ENCODE data around the gene CCNO. TPM values are rescaled to one million over a fixed set of nuclear protein-coding genes. Genes with fewer than 3 reads are reported as not detected.

CCNO gene
- total and polyA plus RNA-seq, 3 experiments from 2014 or later, result 0.12 to 0.20 TPM; not detected in 1

DNA sequence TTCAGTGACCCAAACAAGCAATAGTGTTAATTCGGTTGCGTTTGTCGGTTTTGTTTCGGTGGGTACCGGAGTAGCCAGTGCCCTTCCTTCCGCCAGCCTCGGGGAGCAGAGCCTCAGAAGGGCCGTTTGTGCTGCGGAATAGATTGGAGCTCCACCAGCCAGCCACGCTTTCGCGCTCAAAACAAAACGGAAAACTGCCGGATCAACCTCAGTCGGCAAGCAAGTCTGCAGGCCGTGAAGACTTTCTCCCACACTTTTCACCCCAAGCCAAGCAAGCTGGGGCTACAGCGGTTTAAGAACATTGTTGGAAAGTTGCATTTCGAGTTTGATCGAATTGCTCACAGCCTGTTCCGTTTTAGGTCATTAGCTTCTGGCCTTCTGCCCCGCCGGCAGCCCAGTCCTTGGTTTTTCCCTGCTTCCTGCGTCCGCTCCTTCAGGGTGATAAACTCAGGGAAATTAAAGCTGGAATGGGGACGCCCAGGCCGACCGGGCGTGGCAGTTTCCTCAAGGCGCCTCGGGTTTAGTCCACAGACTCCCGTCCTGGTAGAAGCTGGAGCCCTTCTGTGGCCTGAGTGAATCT, 803 bp upstream of the CCNO start:
- H3K27me3 ChIP-seq (ENCODE audit: insufficient read depth, low read length, poor library complexity, severe bottlenecking), result peaks cover 46% of the 10 kb centered on the region
- H3K27ac Mint-ChIP-seq, result peak overlapping the region in 3 of 8 donors; percentile 7 to 51 (median 25)
- no peak for DNase-seq

DNA sequence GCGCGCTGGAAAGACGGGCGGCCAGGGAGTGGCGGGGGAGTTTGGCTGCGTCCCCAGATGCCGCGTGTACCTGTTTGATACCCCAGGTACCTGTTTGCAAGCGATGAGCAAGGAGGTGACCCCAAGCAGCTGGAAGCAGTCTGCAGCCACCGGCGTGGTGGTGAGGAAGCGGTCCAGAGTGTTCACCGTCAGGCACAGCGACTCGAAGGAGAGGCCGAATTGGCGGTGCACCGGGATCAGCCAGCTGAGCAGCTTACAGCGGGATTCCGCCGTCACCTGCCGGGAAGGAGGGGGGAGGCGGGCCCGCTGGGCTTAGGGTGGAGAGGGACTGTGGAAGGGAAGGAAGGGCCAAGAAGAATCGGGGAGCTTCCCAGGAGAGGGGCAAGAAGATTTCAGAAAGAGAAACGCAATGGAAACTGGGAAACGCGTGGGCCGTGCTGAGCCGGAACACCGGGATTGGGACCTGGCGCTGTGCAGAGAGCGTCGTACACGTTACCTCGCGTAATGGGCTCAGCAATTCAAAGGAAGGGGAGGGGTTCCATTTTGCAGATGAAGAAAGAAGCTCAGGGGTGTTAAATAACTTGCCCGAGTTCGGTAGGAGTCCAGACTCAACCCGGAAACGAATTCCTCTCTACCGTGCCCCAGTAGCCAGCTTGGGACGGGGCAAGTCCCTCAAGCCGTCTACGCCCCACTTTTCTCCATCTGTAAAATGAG, 980 bp downstream of the CCNO start:
- Histone ChIP-seq H3K9me3 (ENCODE audit: low read length) (no peaks in the 10 kb centered on the region), H3K4me1 (ENCODE audit: insufficient read depth, low read length) (peaks cover 37% of the 10 kb centered on the region), H3K4me3 (ENCODE audit: low read length) (peak overlapping the region; percentile 55), H3K36me3 (ENCODE audit: insufficient read depth, low read length) (no peaks in the 10 kb centered on the region), H3K27me3 (ENCODE audit: insufficient read depth, low read length, poor library complexity, severe bottlenecking) (peaks cover 64% of the 10 kb centered on the region), H3K27ac (ENCODE audit: low read depth, low read length) (no peak overlapping the region)
- ChIA-PET POLR2A (interaction anchor here (0.6 to 1.7 kb wide), 3 partner anchors 9 to 235 kb away, joined by 3 to 5 read pairs (median 3); partner anchors contain the start of genes DHX29 and MTREX), CTCF (interaction anchor here (0.9 to 2.0 kb wide), 5 partner anchors 8 to 60 kb away, joined by 3 to 7 read pairs (median 3); no protein-coding TSS in a partner anchor)
- Mint-ChIP-seq H3K27ac (peak overlapping the region in 2 of 8 donors; percentile 25 to 73), H3K4me3 (peak overlapping the region; percentile 75 to 94 (median 85)), H3K36me3 (no peaks in the 10 kb centered on the region), H3K9me3 (peaks cover 0 to 1% (median 0%) of the 10 kb centered on the region in 5 donors), H3K27me3 (peaks cover 79 to 82% of the 10 kb centered on the region in 2 donors), H3K4me1 (peaks cover 34 to 45% (median 37%) of the 10 kb centered on the region in 3 donors)
- DNase-seq, result peak in 1 of 5 donors; percentile 15

More for the DNA sequence above, 803 bp upstream of the CCNO start:
- ChIA-PET CTCF (interaction anchor here (1.2 to 1.6 kb wide), 2 partner anchors 8 to 62 kb away, joined by 3 to 4 read pairs; no protein-coding TSS in a partner anchor), POLR2A (interaction anchor here (0.6 to 1.0 kb wide), 2 partner anchors 74 to 576 kb away, joined by 3 to 4 read pairs; partner anchors contain the start of genes DHX29 and MTREX)
- Histone ChIP-seq H3K27ac (ENCODE audit: low read depth, low read length) (no peak overlapping the region), H3K9me3 (ENCODE audit: low read length) (no peaks in the 10 kb centered on the region), H3K4me1 (ENCODE audit: insufficient read depth, low read length) (peaks cover 32% of the 10 kb centered on the region), H3K36me3 (ENCODE audit: insufficient read depth, low read length) (no peaks in the 10 kb centered on the region), H3K4me3 (ENCODE audit: low read length) (peak overlapping the region; percentile 55)
- Mint-ChIP-seq H3K9me3 (peaks cover 0 to 1% (median 0%) of the 10 kb centered on the region in 5 donors), H3K36me3 (no peaks in the 10 kb centered on the region), H3K4me3 (peak overlapping the region; percentile 80 to 91 (median 87)), H3K27me3 (peaks cover 63 to 64% of the 10 kb centered on the region in 2 donors), H3K4me1 (peaks cover 25 to 39% (median 30%) of the 10 kb centered on the region in 3 donors)

DNA sequence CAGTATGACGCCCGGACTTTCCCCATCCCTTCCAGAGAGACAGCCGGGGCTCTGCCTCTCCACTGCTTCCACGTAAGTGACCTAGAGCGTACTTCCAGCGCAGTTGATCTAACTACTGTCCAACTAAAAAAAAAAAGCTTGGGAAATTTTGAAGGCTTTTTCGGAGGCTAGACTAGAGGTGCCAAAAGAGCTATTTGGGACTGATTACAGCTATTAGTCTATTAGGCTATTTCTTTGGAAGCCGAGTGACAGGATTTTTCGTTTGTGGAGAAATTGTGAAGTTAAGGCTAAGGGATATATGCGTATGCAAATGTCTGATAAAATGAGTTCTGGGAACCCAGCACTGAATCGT, 1.5 kb downstream of the CCNO start:
- Histone ChIP-seq H3K27me3 (ENCODE audit: insufficient read depth, low read length, poor library complexity, severe bottlenecking) (peaks cover 66% of the 10 kb centered on the region), H3K27ac (ENCODE audit: low read depth, low read length) (no peak overlapping the region), H3K9me3 (ENCODE audit: low read length) (no peaks in the 10 kb centered on the region), H3K4me3 (ENCODE audit: low read length) (peak overlapping the region; percentile 35), H3K4me1 (ENCODE audit: insufficient read depth, low read length) (peaks cover 39% of the 10 kb centered on the region), H3K36me3 (ENCODE audit: insufficient read depth, low read length) (no peaks in the 10 kb centered on the region)
- CTCF ChIA-PET, result interaction anchor here (0.9 to 2.0 kb wide), 5 partner anchors 10 to 73 kb away, joined by 3 to 7 read pairs (median 4); partner anchors contain the start of gene GPX8
- Mint-ChIP-seq H3K9me3 (peaks cover 0 to 1% (median 0%) of the 10 kb centered on the region in 5 donors), H3K4me3 (peak overlapping the region; percentile 75 to 94 (median 85)), H3K36me3 (no peaks in the 10 kb centered on the region), H3K27me3 (peaks cover 76 to 81% of the 10 kb centered on the region in 2 donors), H3K4me1 (peaks cover 34 to 46% (median 37%) of the 10 kb centered on the region in 3 donors), H3K27ac (peak overlapping the region in 3 of 8 donors; percentile 24 to 73 (median 25))
- POLR2A ChIA-PET, result interaction anchor here (1.7 kb wide), 1 partner anchor 76 kb away, joined by 5 read pairs; the partner anchor contains the start of genes DHX29 and MTREX
- DNase-seq, result no peak

DNA sequence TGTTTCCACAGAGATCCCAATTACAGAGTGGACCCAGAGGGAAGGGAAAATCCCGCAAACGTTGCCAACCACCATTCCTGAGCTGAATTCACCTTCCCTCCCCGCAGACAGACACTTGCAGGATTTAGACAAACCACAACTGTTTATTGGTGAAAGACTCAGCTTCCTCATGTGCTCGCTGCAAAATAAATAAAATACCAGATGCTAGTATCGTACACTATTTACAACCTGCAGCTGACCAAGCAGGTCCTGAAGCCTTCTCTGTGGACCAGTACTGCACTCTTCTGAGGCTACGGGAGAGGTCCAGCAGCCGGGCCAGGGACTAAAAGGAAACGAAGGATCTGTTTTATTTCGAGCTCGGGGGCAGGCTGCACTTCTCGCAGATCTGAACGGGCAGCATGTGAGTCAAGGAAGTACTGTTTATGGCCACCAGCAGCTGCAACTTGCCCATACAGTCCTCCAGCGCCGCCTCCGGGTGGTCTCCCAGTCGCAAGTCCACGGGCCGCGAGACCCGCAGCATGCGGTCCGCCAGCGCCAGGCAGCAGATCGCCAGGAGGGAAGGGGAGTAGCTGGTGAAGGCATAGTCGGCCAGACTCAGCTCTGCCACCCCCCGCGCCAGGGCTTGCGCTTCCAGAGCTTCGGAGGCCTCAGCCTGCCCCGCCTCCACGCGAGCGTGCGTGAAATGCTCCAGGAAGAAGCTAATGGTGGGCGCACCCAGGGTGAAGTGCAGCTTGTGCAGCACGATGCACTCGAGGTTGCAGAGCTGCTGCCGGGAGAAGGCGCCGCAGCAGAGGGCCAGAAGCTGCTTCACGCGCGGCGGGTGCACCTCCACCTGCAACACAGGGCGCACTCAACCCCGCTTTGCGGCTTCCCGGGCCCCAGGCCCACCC, 2.1 kb downstream of the CCNO start:
- Mint-ChIP-seq H3K27me3 (peaks cover 73 to 76% of the 10 kb centered on the region in 2 donors), H3K9me3 (peaks cover 0 to 1% (median 0%) of the 10 kb centered on the region in 5 donors), H3K36me3 (no peaks in the 10 kb centered on the region), H3K4me3 (peak overlapping the region; percentile 75 to 94 (median 85)), H3K4me1 (peaks cover 35 to 48% (median 37%) of the 10 kb centered on the region in 3 donors), H3K27ac (peak overlapping the region in 2 of 8 donors; percentile 24 to 29)
- ChIA-PET CTCF (interaction anchor here (0.9 to 2.0 kb wide), 5 partner anchors 9 to 72 kb away, joined by 3 to 7 read pairs (median 4); partner anchors contain the start of gene GPX8), POLR2A (interaction anchor here (1.7 kb wide), 1 partner anchor 76 kb away, joined by 5 read pairs; the partner anchor contains the start of genes DHX29 and MTREX)
- peaks cover 41% of the 10 kb centered on the region for H3K4me1 ChIP-seq (ENCODE audit: insufficient read depth, low read length)
- peak overlapping the region; percentile 35 for H3K4me3 ChIP-seq (ENCODE audit: low read length)
- H3K27ac ChIP-seq (ENCODE audit: low read depth, low read length), result no peak overlapping the region
- H3K27me3 ChIP-seq (ENCODE audit: insufficient read depth, low read length, poor library complexity, severe bottlenecking), result peaks cover 68% of the 10 kb centered on the region
- peak in 1 of 5 donors; percentile 26 for DNase-seq
- H3K36me3 ChIP-seq (ENCODE audit: insufficient read depth, low read length), result no peaks in the 10 kb centered on the region
- H3K9me3 ChIP-seq (ENCODE audit: low read length), result no peaks in the 10 kb centered on the region

DNA sequence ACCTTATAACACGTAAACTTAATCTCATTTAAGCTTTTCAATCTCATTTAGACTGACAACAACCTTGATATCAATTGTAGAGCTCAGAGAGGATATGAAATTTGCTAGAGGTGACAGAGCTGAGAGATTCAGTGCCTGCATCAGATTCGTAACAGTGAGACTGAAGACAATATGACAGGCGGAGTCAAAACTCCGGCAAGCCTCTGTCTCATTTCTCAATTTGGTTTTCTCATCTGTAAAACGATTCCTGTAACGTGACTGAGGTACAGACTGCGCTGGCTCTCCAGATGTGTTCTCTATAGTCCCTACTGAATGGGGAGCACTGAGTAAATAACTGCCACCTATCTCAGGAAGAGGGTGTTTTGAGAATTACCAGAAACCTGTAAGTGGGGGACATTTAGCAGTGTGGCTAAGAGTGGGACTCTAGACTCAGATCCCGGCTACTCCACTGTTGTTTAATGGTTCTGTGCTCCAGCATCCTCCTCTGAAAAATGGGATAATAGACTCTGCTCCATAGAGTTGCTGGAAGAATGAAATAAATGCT, 3.2 kb downstream of the CCNO start:
- peaks cover 45% of the 10 kb centered on the region for H3K4me1 ChIP-seq (ENCODE audit: insufficient read depth, low read length)
- peaks cover 36 to 56% (median 37%) of the 10 kb centered on the region in 3 donors for H3K4me1 Mint-ChIP-seq
- peak overlapping the region in 4 of 7 donors; percentile 3 to 94 (median 86) for H3K4me3 Mint-ChIP-seq

DNA sequence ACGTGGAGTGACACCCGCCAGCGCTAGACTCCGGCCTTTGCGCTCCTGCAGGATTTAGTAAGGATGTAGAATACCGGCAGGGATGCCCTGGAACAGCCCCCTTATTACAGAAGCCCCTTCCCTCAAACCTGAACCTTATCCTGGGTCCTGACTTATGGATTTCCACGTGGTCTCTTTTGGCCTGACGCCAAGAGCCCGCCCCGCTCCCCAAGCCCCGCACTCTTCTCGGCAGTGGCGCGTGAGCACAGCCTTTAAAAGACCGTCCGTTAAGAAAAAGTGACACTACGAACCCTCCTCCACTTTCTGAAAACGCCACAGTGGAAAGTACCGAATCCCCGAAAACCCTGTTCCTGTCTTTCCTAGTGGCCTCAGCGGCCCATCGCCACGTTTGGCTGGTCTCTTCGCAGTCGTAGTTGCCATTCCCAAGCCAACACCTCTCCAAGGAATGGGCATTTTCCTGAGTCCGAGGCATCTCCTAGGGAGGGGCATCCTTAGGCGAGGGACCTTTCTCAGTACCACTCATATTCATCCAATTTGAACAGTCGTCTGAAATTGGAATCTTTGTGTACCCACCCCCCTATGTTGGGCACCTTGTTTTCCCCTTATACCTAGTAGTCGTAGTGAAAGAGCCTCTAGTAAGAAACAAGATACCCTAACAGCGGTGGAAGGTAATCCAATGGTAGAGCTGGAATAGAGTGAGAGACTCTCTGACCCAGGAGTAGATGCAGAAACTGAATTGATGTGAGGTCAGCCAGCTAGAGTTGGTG, 5.6 kb downstream of the CCNO start:
- peaks cover 35 to 54% (median 36%) of the 10 kb centered on the region in 3 donors for H3K4me1 Mint-ChIP-seq

More for the DNA sequence above, 3.2 kb downstream of the CCNO start:
- no peak overlapping the region for H3K27ac ChIP-seq (ENCODE audit: low read depth, low read length)
- ChIA-PET POLR2A (interaction anchor here (0.6 kb wide), 1 partner anchor 12 kb away, joined by 5 read pairs; no protein-coding TSS in a partner anchor), CTCF (no interaction called here)
- peaks cover 0 to 1% (median 0%) of the 10 kb centered on the region in 5 donors for H3K9me3 Mint-ChIP-seq
- DNase-seq, result no peak
- H3K27me3 Mint-ChIP-seq, result peaks cover 74 to 82% of the 10 kb centered on the region in 2 donors
- H3K27me3 ChIP-seq (ENCODE audit: insufficient read depth, low read length, poor library complexity, severe bottlenecking), result peaks cover 79% of the 10 kb centered on the region
- H3K27ac Mint-ChIP-seq, result no peak overlapping the region
- no peaks in the 10 kb centered on the region for H3K36me3 ChIP-seq (ENCODE audit: insufficient read depth, low read length)
- H3K4me3 ChIP-seq (ENCODE audit: low read length), result no peak overlapping the region
- H3K36me3 Mint-ChIP-seq, result no peaks in the 10 kb centered on the region
- no peaks in the 10 kb centered on the region for H3K9me3 ChIP-seq (ENCODE audit: low read length)

More for the DNA sequence above, 5.6 kb downstream of the CCNO start:
- ChIA-PET POLR2A (no interaction called here), CTCF (no interaction called here)
- H3K27ac Mint-ChIP-seq, result peak overlapping the region in 1 of 8 donors; percentile 24
- peak overlapping the region; percentile 67 to 83 (median 73) for H3K4me3 Mint-ChIP-seq
- no peaks in the 10 kb centered on the region for H3K36me3 Mint-ChIP-seq
- peaks cover 87% of the 10 kb centered on the region for H3K27me3 ChIP-seq (ENCODE audit: insufficient read depth, low read length, poor library complexity, severe bottlenecking)
- peaks cover 40% of the 10 kb centered on the region for H3K4me1 ChIP-seq (ENCODE audit: insufficient read depth, low read length)
- no peak for DNase-seq
- H3K9me3 ChIP-seq (ENCODE audit: low read length), result no peaks in the 10 kb centered on the region
- peaks cover 0 to 1% (median 0%) of the 10 kb centered on the region in 5 donors for H3K9me3 Mint-ChIP-seq
- H3K36me3 ChIP-seq (ENCODE audit: insufficient read depth, low read length), result no peaks in the 10 kb centered on the region
- H3K27ac ChIP-seq (ENCODE audit: low read depth, low read length), result no peak overlapping the region
- peaks cover 78 to 91% of the 10 kb centered on the region in 2 donors for H3K27me3 Mint-ChIP-seq
- no peak overlapping the region for H3K4me3 ChIP-seq (ENCODE audit: low read length)
